ENCODE data around the gene NME3.

Gene NME3

GRCh38 chr16:1724491-1724890 is 46.9 kb downstream of the NME3 start:
- DNase-seq (ENCODE audit: low spot score): no peak

- peak; percentile 59 for DNase-seq (ENCODE audit: low spot score)
Observed at GRCh38 chr16:1723450-1724147, 47.7 kb downstream of the NME3 start.

GRCh38 chr16:1721372-1721771 is 50.0 kb downstream of the NME3 start:
- no peak for DNase-seq (ENCODE audit: low spot score)

Data from HuH-7 (cell line).